GM12891 (cell line): ENCODE results near the gene CTDSP2.

ENCODE experiments used
- DNase-seq: peaks from one replicate; pipeline ENCODE4 v3.0.0; 2011; ENCODE audit warnings: low spot score; ENCODE audit not compliant: insufficient read length
- FAIRE-seq: peaks from 2 replicates; lab custom pipeline; 2011; peaks lifted over from hg19 to GRCh38; lab: Jason Lieb, UNC
- PAX5 ChIP-seq: IDR thresholded peaks from 2 replicates; pipeline ENCODE4 v1.6.1; 2011; ENCODE audit warnings: low read length, moderate library complexity, mild to moderate bottlenecking; ENCODE audit not compliant: insufficient read depth, severe bottlenecking
- POLR2A ChIP-seq: IDR thresholded peaks from 2 replicates; pipeline ENCODE4 v1.6.1; 2011; ENCODE audit warnings: low read depth, low read length, control low read depth
- POLR2AphosphoS5 ChIP-seq: IDR thresholded peaks from 2 replicates; pipeline ENCODE4 v1.6.1; 2011; ENCODE audit warnings: low read depth, low read length, control low read depth
- POU2F2 ChIP-seq: IDR thresholded peaks from 2 replicates; pipeline ENCODE4 v1.6.1; 2011; ENCODE audit warnings: low read depth, mild to moderate bottlenecking, control low read depth, low read length, moderate library complexity
- SPI1 ChIP-seq: IDR thresholded peaks from 2 replicates; pipeline ENCODE4 v1.6.1; 2011; ENCODE audit warnings: low read depth, low read length, control low read depth
- TAF1 ChIP-seq: IDR thresholded peaks from 2 replicates; pipeline ENCODE4 v1.6.1; 2011; ENCODE audit warnings: low read depth, low read length, control low read depth

CTDSP2 gene

DNA sequence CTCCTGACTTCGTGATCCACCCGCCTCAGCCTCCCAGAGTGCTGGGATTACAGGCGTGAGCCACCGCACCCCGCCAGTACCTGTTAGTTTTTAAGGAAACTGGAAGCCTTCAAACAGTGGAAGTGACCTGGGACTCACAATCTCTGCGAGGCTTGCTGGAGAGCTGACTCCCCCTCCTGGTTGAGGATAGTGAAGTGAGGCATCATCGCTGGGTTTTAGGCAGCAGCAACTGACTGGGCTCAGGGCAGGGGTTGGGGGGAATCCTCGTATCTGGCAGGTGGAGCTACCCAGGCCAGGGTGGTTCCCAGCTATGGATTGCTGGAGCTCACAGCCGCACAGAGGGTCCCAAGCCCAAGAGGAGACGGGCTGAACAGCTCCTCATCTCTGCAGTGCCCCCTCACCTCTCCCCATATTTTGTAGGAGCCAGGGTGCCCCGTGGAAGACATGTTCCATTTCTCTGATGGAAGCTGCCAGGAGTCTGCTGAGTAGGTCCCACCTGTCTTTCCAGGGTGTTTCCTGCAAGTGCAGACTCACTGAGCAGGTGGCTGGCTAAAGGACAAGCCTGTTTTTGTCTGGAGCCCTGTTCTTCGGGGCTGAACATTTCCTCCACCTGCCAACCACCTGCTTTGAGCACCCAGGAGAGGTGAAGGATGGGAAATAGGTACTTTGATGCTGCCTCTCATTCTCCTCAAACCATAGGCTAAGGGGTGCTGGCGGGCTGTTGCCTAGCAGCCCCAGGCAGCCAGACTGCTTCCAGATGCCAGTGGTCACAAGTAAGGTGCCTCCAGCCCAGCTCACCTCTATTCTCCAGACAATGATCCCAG lies 31.1 kb downstream of the CTDSP2 start:
- FAIRE-seq (no peak), DNase-seq (no peak)
- TF ChIP-seq PAX5 (no peak), POLR2A (no peak), POLR2AphosphoS5 (no peak), TAF1 (no peak), SPI1 (no peak), POU2F2 (no peak)

DNA sequence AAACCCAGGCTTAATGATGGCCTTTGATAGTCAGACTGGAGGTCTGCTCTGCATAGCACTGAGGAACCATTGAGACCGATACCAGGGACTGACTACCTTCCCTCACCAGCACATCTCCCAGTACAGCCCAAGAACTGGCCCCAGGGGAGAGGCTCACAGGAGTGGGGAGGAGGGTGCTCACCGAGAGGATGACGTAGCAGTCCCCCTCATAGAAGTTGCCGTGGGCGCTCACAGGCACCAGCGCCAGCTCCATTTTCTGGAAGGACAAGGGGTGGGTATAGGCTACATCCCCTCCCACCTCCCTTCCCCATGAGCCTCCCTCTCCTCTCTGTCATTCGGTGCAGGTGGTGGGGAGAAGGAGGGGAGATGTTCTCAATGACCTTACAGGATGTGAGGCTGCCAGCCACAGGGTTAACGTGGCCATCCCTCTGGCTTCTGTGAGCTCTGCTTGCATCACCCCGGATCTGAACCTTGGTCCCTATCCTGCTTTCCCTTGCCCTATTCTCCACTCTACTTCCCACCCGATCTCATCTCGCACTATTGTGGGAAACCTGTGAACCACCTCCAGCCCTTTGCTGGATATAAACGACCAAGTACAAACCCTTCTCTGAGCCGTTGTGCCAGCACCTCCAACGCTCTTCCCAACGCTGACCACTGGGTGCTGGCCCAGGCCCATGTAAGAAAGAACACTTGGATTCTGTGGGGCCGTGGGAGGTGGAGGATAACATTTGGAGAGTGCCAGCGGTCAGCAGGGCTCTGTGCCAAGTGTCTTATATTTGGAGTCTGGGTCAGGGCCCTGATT lies 32.4 kb downstream of the CTDSP2 start:
- DNase-seq, result no peak
- FAIRE-seq, result no peak

DNA sequence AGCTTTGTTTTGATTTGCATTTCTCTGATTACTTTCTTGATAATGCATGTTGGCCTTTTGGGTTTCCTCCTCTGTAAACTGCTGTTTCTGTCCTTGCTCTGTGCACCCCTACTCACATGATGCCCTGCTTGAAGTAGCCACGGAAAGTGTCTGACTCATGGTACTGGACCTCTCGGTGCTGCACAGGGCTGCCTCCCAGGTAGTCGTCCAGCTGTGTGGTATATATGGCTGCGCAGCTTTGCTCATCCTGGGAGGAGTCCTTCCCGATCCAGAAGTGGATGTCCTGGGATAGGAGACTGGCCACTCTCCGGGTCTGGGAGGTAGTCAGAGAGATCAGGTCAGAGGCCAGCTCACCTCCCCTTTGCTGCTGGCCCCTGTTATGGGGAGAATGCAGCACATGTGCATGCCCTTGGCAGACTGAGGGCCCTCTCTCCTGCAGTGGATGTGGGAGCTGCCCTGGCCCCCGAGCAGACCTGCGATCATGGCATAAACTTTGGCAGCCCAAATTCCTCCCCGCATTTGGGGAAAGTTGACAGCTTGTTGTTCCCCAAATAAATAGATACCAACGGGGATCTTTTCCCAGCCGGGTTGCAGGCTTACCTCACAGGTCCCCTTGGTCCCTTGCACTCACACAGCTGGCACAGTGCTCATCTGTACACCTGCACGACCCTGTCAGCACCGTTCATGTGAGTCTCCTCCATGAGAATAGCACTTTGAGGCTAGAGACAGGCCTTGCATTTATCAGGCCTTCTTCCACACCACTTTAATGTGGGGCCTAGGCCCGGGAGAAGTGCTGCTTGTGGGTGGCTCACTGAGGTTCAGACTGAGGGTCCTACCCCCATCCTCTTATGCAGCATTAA lies 33.2 kb downstream of the CTDSP2 start:
- FAIRE-seq, result no peak
- TF ChIP-seq PAX5, result no peak
- no peak for DNase-seq

More for the DNA sequence above, 32.4 kb downstream of the CTDSP2 start:
- TF ChIP-seq SPI1 (no peak), POLR2AphosphoS5 (no peak), POU2F2 (no peak)

DNA sequence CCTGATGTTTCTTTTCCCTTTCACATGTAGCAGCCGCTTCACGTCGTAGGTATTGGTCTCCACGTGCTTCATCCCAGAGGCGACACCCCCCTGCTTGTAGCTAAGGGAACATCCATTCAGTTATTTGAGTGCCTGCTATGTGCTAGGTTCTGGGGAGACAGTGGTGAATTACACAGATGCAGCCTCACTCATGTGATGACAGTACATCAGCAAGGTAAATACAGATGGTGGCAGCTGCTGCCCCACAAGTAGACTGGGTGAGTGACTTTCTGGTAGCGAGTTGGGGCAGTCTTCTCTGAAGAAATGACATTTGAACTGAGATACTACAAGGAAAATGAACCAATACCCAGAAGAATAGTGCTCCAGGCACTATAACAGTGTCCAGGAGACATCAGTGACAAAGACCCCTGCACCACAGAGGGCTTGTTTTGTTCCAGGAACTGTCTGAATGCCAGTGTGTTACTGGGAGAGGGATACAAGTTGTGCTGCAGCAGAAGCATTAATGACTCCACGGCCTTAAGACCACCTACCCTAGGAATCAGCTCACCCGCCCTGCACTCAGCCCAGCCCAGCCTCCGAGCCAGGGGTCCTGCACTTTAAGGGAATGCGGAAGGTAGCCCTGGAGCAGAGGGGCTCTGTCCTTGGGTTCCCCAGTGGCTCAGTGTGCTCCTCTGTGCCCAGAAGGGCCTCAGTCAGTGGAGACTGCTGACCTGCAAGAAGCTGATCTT lies 35.3 kb downstream of the CTDSP2 start:
- no peak for DNase-seq
- no peak for FAIRE-seq
- no peak for TF ChIP-seq POLR2A
- TF ChIP-seq POLR2AphosphoS5, result no peak
- no peak for TF ChIP-seq PAX5
- TF ChIP-seq TAF1, result no peak
- no peak for TF ChIP-seq POU2F2
- no peak for TF ChIP-seq SPI1

DNA sequence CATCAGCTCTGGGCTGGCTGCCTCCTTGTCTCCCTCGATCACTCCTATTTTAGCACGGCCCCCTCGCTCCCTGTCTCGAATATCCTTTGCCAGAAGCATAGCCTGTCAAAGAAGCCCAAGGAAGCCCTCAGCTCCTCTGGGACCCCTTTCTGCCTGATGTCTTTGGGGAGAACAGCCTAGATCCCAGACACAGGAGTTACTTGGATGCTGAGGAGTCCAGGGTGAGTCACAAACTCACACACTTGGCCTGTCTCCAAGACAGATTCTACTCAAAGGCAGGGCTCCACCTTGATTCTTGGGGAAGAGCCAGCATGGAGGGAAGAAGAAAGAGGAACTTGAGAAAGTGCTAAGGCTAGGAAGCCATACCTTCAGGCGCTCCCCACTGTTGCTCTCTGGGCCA lies 36.1 kb downstream of the CTDSP2 start:
- DNase-seq (no peak), FAIRE-seq (no peak)
- TF ChIP-seq POLR2A (no peak), POLR2AphosphoS5 (no peak), POU2F2 (no peak), SPI1 (no peak), PAX5 (no peak), TAF1 (no peak)

DNA sequence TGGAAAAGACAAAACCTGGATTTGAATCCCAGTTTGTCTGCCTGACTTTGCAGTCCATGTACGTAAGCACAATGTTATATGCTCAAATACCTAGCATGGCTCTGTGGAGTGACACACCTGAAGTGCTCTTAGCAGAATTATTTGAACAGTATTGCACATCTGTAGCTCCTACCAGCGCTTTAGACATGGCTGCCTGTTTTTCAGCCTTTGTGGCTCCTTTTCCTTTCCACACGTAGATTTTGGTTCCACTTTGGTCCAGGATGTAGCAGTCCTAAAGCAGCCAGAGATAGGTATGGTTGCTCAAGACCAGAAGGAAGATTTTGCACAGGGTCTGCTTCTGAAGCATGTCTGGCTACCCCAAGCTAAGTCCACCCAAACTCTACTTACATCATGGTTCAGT lies 37.1 kb downstream of the CTDSP2 start:
- DNase-seq, result no peak
- no peak for TF ChIP-seq SPI1
- no peak for TF ChIP-seq PAX5
- no peak for FAIRE-seq

DNA sequence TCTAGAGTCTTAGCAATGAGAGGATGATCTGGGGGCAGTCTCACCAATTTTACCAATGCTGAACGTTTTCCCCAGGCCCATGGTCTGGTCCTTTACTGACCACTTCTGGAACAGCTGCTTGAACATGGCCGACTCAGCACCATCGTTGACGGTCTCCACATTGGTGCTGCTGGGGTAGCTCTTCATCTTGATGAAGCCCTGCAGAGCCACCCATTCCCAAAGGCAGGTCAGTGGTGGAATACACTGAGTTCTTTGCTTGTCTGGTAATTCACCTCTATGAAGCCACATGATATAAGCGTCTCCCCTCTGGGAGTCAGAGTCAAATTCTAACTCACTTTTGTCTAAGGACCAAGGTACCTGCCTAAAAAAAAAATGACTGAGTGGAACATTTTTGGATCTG lies 38.2 kb downstream of the CTDSP2 start:
- no peak for TF ChIP-seq SPI1
- TF ChIP-seq POU2F2, result no peak
- no peak for TF ChIP-seq PAX5
- TF ChIP-seq TAF1, result no peak
- TF ChIP-seq POLR2AphosphoS5, result no peak
- no peak for TF ChIP-seq POLR2A
- FAIRE-seq (no peak), DNase-seq (no peak)

DNA sequence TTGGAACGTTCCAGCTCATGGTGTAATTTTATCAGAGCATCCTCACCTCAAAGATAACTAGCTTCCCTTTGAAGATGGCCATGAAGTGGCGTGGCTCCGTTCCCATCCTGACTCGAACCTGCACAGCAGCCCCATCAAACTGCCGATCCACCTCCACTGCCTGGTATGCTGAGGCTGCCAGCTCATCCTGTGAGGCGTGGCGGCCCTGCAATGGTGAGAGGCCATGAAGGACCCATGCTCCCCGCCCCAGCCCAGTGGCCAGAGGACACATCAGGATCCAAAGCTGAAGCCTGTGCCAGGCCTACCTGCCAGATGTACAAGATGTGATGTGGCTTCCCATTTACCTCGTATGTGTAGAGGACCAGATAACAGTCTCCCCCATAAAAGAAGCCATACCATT lies 39.2 kb downstream of the CTDSP2 start:
- FAIRE-seq (no peak), DNase-seq (no peak)
- TF ChIP-seq TAF1, result no peak
- TF ChIP-seq PAX5, result no peak
- TF ChIP-seq SPI1, result no peak
- TF ChIP-seq POLR2AphosphoS5, result no peak
- no peak for TF ChIP-seq POU2F2
- TF ChIP-seq POLR2A, result no peak

DNA sequence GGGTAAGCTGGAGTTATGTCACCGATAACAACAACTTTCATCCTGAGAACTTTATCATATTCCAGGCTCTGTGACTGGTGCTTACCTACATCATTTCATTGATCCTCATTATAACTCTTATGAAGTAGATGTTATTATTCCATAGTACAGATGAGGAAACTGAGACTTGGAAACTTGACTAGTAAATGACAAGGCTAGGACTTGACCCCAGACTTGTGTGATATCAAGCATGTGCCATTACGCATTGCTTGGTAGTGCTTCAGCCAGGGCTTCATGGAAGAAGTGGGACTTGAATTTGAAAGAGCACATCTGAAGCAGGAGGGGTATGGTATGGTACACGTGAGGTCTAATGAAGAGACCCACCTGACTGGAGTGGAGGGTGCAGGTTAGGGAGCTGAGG lies 39.9 kb downstream of the CTDSP2 start:
- DNase-seq (no peak), FAIRE-seq (no peak)
- no peak for TF ChIP-seq TAF1
- TF ChIP-seq POLR2A, result no peak
- TF ChIP-seq POU2F2, result no peak
- no peak for TF ChIP-seq PAX5
- no peak for TF ChIP-seq POLR2AphosphoS5
- no peak for TF ChIP-seq SPI1
